CD4-positive, alpha-beta T cell treated with Interleukin-2 at 100 ng/mL for 4 hours (primary cell): ENCODE measurements around the gene ACLY.
"Not testable (repeated sequence)": the region's sequence is repeated elsewhere in the genome, so short reads cannot be mapped to it uniquely, and the experiment has no call there.

Source experiments
- DNase-seq: peaks from one replicate; pipeline ENCODE4 v3.0.0-alpha.2; 2020; ENCODE audit warnings: low spot score

ACLY gene

DNA sequence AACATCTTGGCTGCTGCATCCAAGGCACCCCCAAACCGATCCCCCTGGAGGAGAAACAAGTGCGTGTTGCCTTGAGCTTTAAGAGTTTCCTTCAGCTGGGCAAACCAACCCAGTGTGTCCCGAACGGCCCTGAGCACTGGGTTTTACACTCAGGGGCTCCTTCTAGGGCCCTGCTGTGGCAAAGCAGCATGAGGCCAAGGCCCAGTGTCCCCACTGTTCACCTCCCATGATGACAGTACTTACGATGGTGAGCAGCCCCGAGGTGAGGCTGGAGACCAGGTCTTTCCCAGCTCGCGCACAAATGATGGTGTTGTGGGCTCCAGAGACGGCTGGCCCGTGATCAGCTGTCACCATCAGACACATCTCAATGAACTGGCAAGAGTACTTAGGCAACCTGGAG, 47.0 kb downstream of the ACLY start:
- DNase-seq, result no peak

DNA sequence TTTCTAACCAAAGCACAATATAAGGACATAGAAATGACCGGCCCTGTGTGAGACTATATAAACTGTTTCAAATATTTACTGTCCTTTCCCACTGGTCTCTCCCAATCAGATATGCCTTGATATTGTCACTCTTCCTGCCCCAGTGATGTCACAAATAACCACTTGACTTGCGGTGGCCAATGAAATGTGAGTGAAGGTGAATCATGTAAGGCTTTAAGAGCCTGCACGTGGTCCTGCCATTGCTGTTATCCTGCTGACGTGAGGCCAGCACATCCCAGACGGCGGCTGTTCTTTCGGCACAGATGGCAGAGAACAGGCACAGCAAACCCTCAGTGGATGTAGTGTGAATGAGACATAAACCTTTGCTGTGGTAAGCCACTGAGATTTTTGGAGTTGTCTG, 48.1 kb downstream of the ACLY start:
- no peak for DNase-seq

DNA sequence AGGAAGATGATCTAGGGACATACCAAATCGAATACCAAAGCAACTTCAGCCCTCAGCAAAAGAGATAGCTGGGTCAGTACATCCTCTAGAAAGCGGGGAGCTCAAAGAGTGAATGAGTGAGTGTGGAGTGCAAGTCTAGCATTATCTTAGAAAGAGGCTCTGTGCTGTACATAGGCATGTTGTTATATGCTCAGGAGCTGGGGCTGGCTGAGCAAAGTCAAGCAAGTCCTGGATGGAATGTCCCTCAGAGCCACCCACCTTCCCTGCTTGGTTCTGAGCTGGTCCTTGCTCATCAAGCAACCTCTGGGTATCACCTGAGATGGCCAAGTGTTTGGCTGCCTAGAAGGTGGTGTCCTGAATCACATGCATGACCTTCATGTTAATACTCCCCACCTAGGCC, 48.7 kb downstream of the ACLY start:
- DNase-seq, result no peak

DNA sequence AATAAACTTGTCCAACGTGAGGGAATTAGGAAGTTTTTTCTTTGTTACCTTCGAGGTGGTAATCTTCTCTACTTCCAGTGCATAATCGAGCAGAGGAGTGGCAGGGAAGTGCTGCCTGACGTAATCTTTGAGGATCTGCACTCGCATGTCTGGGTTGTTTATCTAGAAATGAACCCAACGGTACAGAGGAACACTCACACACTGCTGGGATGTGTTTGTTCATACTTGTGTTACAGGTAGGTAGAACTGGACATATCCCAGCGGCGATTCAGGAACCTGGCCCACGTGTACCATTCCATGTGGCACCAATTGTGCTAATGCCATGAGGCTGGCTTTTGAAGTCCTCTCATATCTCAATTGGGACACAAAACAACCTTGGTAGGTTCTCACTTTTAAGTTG, 49.3 kb downstream of the ACLY start:
- DNase-seq, result no peak

DNA sequence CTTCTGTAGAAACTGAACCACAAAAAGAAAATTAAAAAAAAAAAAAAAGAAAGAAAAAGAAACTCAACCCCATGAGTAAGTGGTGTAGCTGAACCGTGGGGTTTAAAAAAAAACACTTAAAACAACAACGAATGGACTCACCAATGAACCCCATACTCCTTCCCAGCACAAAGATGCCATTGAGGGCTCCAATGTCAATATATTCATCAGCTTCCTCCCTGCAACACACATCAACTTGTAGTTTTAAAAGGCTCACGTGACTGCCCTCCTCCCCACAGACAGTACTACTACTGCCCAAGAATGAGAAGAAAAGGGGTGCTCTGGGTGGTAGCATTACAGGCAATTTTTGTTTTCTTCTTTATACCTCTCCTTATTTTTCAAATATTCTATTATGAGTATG, 50.2 kb downstream of the ACLY start:
- DNase-seq, result no peak

DNA sequence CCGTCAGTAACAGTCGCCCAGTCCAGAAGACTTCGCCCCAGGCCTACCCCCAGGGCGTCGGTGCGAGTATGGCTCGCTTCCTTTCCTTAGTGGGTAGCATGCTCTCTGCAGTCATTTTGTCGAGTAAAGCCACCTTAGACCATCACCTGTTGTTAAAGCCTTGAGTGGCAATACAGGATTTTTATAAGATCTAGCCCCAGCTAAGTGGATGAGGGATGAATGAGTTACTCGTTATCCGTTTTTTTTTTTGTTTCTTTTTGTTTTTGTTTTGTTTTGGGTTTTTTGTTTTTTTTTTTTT, 53.2 kb downstream of the ACLY start:
- DNase-seq, result no peak

DNA sequence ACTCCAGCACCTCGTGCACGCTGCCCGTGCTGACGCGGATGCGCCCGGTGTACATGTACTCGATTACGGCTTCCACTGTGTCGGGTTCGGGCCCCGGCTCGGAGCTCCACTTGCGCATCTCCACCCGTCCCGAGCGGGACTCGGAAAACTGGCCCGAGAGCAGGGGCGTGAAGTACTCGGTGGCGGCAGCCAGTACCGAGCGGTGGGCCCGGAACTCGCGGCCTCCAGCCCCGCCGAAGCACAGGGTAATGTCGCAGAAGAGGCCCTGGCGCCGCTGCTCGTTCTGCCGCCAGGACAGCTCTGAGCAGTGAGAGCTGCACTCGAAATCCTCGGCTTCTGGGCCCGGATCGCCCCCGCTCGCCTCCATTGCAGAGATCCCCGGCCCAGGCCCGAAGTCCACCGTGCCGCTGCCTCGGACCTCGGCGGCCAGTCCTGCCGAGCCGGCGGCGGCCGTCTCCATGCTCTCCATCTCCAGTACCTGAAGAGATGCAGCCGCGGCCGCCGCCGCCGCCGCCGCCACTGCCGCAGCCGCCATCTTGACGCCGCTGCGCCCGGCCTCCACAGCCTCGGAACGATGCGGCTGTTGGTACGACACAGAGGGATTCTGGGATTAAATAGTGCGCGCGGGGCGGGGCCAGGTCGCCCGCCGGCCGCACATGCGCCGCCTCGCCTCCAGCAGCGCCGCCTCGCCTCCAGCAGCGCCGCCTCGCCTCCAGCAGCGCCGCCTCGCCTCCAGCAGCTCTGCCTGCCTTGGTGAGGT, 53.7 kb downstream of the ACLY start, which contains the start of gene KLHL11:
TSS of gene KLHL11 (minus strand) at position 588 of the 760 bp plus-strand sequence. CDS start at position 535, 53 bp downstream.
- peak; percentile 86 for DNase-seq

DNA sequence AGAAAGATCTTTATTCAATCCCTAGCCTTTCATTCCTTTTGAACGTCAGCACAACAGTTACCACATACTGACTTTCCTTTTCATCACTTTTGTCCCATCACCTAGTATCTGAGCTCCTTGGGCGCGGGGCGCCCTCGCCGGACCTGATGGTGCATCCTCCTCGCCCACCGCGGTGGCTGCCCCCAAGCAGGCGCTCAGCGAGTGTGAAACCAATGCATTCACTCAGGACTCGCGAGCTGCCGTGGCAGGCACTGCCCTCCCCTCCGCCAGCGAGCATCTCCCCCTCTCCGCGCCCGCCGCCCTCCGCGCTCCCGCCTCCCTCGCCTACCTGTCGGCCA, 54.3 kb downstream of the ACLY start:
- DNase-seq, result no peak

DNA sequence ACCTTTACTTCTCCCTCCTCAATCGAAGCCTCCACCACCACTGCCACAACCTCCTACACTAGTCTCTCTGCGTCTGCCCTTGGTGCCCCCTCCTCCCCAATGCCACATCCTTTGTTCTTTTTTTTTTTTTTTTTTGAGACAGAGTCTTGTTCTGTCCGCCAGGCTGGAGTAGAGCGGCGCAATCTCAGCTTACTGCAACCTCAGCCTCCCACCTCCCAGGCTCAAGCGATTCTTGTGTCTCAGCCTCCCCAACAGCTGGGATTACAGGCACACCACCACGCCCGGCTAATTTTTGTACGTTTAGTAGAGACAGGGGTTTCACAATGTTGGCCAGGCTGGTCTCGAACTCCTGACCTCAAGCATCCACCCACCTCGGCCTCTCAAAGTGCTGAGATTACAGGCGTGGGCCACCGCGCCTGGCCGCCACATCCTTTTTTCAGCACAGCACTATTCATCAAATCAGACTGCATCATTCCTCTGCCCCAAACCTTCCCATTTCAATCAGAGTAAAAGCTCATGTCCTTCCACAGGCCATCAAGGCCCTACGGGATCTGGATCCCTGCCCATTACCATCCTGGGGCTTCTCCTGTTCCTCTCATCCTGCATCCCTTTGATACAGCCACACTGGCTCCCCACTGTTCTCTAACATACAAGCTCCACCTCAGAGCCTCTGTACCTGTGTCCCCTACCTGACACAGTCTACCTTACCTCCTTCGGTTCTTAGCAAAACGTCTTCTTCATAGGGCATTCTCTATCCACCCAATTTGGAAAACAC, 55.5 kb downstream of the ACLY start:
- peak; percentile 3 for DNase-seq

DNA sequence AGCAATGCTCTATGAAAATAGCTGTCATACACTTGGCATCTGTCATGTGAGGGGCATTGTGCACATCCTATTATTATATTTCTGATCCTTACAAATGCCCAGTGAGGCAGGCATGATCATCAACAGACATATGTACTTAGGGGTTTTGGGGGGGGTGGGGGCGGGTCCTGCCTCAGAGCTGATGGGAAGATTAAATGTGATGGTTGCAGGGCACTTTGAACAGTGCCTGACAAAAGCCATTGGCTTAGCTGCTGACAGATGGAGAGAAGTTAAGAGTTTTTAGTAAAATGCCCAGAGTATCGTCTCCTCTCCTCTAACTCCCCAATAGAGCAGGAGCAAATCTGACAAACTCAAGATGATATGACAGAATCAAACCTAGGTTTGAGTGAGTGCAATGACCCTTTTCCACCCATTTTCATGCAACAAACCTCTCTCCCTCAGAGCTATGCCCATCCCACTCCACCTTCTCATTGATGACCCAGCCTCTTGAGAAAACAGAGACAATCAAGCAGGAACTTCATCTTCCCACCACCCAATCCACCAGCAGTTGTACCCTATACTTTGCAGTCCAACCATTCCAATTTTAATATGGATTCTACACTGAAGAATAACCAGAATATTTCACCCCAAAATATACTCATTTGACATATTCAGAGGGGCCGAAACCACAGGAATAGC, 58.4 kb downstream of the ACLY start:
- no peak for DNase-seq

DNA sequence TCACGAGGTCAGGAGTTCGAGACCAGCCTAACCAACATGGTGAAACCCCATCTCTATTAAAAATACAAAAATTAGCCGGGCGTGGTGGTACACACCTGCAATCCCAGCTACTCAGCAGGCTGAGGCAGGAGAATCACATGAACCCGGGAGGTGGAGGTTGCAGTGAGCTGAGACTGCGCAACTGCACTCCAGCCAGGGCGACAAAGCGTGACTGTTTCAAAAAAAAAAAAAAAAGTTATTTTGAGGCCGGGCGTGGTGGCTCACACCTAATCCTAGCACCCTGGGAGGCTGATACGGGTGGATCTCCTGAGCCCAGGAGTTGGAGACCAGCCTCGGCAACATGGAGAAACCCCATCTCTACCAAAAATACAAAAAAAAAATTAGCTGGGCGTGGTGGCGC, 67.4 kb downstream of the ACLY start:
- not testable (repeated sequence) for DNase-seq

DNA sequence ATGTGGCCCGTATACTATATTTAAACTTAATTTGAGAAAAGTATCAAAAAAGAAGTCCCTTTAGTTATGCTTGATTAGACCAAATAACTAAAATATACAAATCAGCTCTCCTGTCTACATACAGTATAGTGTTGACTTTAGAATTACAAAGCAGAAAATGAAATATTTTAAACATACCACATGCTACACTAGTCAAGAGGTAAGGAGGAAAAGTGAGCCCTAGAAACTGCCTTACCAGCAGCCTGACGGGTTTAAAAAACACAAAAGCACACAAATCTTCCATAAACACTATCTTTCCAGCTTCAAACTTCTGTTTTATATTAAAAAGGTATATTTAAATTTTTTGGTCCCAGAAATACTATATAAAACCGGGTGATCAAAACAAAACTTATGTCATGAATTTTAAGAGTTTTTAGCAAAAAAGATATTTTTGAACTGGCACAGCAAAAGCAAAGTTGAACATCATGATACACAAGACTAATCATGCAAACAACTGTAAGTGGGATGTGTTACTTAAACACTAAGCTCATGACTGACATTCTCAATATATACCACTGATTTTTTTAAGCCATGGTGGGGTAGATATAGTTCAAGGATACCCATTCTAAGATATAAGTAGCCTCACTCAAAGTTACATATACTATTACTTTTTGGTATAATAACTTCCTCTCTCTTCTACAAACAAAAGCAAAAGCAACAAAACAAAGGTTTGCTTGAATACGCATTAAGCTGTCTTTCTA, 69.3 kb downstream of the ACLY start:
- no peak for DNase-seq

DNA sequence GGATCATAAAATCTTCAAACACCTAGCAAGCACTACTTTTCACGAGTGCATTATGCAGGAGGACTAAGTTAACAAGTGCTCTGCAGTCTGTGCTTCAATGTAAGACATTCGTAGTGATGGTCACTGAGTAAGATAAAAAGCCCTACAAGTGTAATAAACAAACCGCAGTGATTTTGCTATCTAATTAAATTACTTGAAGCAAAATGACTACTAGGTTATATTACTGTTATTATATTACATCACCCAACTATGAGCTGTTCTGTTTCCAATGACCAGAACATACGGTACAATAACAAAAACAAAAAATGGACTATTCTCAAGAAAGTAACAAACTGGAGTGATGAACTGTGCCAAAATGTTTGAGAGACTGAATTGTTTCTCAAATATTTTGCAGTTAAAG, 70.0 kb downstream of the ACLY start:
- DNase-seq, result no peak

DNA sequence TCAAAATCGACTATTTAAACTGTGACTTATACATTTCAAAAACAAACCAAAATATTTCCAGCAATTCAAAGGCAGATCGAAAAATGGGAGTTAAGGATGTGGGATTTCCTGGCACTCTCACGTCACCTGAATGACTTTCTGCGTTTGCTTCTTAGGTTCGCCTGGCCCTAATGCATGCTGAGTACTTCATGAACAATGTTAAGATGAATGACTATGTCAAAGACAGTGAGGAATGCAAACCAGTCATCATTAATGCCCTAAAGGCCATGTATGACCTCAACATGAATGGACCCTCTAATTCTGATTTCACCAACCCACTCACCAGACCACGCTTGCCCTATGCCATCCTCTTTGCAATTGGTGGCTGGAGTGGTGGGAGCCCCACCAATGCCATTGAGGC, 73.8 kb downstream of the ACLY start:
- DNase-seq, result no peak

DNA sequence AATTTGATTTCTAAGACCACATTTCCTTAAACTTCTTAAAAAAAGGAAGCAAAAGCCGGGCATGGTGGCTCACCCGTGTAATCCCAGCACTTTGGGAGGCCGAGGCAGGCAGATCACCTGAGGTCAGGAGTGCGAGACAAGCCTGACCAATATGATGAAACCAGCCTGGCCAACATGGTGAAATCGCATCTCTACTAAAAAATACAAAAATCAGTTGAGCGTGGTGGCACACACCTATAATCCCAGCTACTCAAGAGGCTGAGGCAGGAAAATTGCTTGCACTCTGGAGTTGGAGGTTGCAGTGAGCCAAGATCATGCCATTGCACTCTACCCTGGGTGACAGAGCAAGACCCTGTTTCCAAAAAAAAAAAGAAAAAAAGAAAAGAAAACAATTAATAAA, 78.0 kb downstream of the ACLY start:
- not testable (repeated sequence) for DNase-seq

DNA sequence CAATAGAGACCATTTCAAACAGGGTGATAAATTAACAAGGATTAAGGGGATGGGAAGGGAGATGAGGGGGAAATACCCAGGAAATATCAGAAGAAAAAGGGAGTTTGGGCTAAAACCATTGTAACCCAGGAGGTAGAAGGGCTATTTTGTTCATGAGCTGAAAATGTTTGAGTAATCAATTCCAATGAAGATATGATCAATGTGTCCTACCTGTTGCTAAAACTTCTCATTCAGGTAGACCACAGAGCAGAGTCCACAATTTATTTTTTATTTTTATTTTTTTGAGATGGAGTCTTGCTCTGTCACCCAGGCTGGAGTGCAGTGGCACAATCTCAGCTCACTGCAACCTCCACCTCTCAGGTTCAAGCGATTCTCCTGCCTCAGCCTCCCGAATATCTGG, 79.3 kb downstream of the ACLY start:
- not testable (repeated sequence) for DNase-seq

DNA sequence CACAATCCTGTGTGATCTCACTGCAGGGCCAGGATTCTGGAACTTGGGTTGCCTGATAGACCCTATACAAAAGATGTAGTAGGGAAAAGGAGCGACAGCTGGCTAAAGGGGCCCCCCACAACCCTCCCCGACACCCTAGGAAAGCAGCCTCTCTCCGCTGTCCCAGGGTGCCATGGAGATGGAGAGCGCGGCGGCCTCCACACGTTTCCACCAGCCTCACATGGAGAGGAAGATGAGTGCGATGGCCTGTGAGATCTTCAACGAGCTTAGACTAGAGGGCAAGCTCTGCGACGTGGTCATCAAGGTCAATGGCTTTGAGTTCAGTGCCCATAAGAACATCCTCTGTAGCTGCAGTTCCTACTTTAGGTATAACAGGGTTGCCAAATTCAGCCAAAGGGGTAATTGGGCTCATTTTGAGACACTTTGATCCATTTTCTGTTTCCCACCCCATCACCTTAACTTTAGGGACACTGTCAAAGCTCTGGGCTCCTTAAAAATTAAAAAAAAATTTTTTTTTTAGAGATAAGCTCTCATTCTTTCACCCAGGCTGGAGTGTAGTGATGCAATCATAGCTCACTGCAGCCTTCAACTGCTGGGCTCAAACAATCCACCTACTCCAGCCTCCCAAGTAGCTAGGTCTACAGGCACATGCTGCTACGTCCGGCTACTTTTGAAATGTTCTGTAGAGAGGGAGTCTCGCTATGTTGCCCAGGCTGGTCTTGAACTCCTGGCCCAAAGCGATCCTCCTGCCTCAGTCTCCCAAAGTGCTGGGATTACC, 80.8 kb downstream of the ACLY start, which contains the start of gene KLHL10:
TSS of gene KLHL10 (plus strand) at position 65 of the 778 bp plus-strand sequence. CDS start at position 173, 108 bp downstream.
- no peak for DNase-seq

DNA sequence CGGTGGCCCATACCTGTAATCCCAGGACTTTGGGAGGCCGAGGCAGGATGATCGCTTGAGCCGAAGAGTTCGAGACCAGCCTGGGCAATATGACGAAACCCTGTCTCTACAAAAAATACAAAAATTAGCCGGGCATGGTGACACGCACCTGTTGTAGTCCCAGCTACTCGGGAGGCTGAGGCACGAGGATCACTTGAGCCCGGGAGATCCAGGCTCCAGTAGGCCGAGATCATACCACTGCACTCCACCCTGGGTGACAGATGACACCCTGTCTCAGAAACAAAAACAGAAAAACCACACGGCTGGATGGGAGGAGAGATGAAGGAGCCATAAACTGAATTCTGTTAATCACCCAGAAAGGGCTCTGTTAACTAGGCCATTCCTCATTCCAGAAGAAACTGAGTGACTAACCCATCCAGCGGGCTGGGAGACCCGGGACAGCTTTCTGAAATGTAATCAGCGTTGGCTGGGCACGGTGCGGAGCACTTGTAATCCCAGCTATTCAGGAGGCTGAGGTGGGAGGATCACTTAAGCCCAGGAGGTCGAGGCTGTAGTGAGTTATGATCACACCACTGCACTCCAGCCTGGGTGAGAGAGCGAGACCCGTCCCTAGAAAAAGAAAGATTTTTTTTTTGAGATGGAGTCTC, 82.1 kb downstream of the ACLY start:
- no peak for DNase-seq

DNA sequence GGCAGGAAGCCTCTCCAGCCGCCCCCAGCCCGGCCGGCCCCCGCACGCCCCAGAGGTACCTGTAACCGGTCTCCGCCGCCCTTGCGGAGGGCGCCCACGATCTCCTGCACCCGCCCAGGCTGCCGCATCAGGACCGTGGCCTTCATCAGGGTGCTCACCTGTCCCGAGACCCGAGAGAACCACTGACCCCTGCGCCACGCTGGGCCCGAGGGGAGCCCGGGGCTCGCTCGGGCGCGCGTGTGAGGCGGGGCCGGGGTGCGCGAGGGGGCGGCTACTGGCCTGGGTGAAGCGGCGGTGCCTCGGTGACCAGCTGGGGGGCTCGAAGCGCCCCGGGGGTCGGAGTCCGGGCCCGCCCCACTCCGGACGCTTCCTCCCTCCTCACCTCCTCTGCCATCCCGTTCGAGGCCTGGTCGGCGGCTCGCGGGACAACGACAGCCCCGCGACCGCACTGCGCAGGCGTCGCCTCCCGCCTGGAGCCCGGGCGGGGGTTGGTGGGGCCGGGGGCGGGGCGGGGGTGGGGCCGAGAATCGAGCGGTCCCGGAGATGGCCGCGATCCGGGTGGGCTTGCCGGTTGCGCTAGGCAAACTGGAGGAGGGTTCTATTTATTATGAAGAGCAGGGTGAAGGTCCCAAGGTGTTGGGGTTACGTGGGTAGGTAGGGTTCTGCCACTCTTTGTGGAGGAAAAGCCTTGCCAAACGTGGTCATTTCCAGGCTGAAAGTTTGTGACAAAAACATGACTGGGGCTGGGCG, 82.8 kb downstream of the ACLY start, which contains the start of gene NT5C3B:
TSS of gene NT5C3B (minus strand) at position 433 of the 750 bp plus-strand sequence. CDS start at position 394, 39 bp downstream.
- peak; percentile 37 for DNase-seq

DNA sequence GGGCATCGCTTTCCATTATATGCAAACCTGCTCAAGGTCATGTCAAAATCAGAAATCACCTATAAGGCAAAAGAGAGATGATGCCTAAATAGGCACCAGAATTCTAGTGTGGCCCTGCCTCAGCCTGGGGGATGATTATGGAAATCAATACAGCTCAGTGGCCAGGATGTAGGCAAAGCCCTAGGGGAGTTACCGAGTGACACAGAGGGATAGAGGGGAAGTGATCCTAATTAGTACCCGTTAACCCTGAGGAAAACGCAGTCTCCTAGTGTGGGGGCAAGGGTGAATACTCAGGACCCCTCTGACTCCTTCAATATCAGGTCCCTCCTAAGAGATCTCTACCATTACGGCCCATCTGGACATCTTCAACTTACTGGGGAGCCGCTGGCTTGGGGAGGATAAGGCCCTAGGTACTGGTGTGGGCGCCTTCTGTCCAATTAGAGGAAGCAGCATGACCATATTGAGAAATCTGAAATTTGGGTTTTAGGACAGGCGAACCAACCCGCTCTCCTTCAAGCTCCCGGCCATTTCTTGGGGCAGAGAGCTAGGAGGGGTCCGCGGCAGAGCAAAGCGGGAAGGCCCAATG, 83.4 kb downstream of the ACLY start:
- DNase-seq, result no peak
